AG09309 (cell line): Measurements from ENCODE around the gene PAIP2B.
"Not testable (repeated sequence)": the region's sequence is repeated elsewhere in the genome, so short reads cannot be mapped to it uniquely, and the experiment has no call there.

Source experiments
- DNase-seq: peaks from one replicate; pipeline ENCODE4 v3.0.0-alpha.2; 2010; ENCODE audit warnings: low read depth
- H3K4me3 ChIP-seq: 2 replicates; pipeline ENCODE4 v1.5.1; 2011; ENCODE audit warnings: mild to moderate bottlenecking, low read depth, low read length, moderate library complexity; ENCODE audit not compliant: control insufficient read depth
- CTCF ChIP-seq: IDR thresholded peaks from 2 replicates; pipeline ENCODE4 v1.5.1; 2011; ENCODE audit warnings: mild to moderate bottlenecking, low read depth, low read length, inconsistent platforms; ENCODE audit not compliant: insufficient read depth, control insufficient read depth; ENCODE audit errors: missing control alignments

Gene PAIP2B

GRCh38 chr2:71181316-71181715 lies 45.6 kb downstream of the PAIP2B start:
- H3K4me3 ChIP-seq: no peak overlapping the region
- no peak for DNase-seq
- no peak for TF ChIP-seq CTCF

GRCh38 chr2:71178836-71179235 lies 48.1 kb downstream of the PAIP2B start:
- not testable (repeated sequence) for H3K4me3 ChIP-seq, DNase-seq

- no peak for DNase-seq
- H3K4me3 ChIP-seq: no peak overlapping the region
- no peak for TF ChIP-seq CTCF
These were observed 52.7 kb downstream of the PAIP2B start for GRCh38 chr2:71174207-71174606.

GRCh38 chr2:71173096-71173495 lies 53.8 kb downstream of the PAIP2B start:
- DNase-seq: no peak
- no peak overlapping the region for H3K4me3 ChIP-seq
- TF ChIP-seq CTCF: no peak

GRCh38 chr2:71166812-71167211 lies 60.1 kb downstream of the PAIP2B start:
- no peak for TF ChIP-seq CTCF
- H3K4me3 ChIP-seq: no peak overlapping the region
- no peak for DNase-seq

- no peak for DNase-seq
These were observed 69.6 kb downstream of the PAIP2B start for GRCh38 chr2:71157124-71157793.

GRCh38 chr2:71156573-71156972 lies 70.3 kb downstream of the PAIP2B start:
- DNase-seq: peak; percentile 4
- peak overlapping the region; percentile 30 for H3K4me3 ChIP-seq
- no peak for TF ChIP-seq CTCF

More at GRCh38 chr2:71157124-71157793, 69.6 kb downstream of the PAIP2B start:
- H3K4me3 ChIP-seq: peak overlapping the region; percentile 30
- peak; percentile 76 for TF ChIP-seq CTCF
